Skeletal muscle cell (primary cell): ENCODE measurements around the gene MYOZ3.

Source experiments
- DNase-seq: peaks from one replicate; pipeline ENCODE4 v3.0.0-alpha.2; 2010; ENCODE audit warnings: low read depth
- H3K4me3 ChIP-seq: 2 replicates; pipeline ENCODE4 v1.5.1; 2011; ENCODE audit warnings: low read depth, mild to moderate bottlenecking, control low read depth, low read length, moderate library complexity

MYOZ3 gene

DNA sequence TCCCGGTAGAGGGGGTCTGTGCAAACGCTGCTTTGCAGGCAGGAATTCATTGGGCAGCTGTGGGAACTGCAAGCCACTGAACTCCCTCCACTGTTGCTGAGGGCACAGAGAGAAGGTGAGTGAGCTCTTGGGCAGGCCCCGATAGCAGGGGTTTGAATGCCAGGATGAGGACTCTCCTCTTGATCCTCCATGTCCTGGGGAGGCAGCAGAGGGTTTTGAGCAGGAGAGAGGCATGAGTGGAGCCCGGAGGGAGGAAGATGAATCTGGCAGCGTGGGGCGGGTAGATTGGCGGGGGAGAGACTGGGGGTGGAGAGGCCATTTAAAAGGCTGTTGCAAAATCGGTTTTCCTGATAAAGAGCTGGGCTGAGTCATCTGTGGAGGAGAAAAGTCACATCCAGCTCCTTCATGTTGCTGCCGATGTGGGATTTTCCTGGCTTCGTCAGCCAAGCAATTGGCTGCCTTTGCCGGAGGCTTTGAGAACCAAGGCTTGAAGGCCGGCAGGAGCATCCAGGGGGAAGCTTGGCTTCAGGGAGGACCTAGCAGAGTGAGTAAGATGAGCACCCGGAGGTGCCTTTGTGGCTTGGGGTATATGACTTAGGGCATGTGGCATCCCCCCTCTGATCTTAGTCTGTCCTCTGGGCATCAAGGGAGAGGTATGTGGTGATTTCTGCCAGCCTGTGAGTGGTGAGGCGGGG lies 20.6 kb upstream of the MYOZ3 start, which contains the start of gene SYNPO:
SYNPO (plus strand) TSS at position 350 of the 695 bp plus-strand sequence. CDS start 7,616 bp downstream, outside the sequence.
- peak; percentile 87 for DNase-seq
- peak within 1 kb of the TSS; percentile 37 for H3K4me3 ChIP-seq

DNA sequence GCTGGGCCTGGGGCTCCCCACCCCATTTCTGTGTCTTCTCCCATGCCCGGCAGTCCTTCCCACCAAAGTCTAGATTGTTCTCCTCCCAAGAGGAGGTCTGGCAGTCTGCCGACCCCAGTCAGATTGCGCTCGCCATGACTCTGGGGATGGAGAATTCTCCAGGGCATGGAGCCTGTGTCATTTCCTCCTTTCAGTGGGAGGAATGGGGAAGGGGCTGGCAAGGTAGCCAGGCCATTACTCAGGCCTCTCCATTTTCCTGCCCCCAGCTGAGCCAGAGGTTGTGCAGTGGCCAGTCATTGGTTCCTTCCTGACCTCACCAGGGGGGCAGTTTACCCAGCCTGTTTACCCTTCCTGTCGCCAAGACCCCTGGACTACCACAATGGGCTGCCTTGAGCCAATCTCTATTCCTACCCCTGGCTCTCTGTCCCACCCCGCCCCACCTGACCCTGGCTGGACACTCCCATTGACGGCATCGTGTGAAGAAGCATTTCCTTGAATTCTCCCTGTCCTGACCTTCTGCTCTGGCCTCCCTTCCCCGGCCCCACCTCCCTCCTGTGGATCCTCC lies 20.0 kb upstream of the MYOZ3 start:
- DNase-seq, result peak; percentile 50
- peak overlapping the region; percentile 37 for H3K4me3 ChIP-seq

DNA sequence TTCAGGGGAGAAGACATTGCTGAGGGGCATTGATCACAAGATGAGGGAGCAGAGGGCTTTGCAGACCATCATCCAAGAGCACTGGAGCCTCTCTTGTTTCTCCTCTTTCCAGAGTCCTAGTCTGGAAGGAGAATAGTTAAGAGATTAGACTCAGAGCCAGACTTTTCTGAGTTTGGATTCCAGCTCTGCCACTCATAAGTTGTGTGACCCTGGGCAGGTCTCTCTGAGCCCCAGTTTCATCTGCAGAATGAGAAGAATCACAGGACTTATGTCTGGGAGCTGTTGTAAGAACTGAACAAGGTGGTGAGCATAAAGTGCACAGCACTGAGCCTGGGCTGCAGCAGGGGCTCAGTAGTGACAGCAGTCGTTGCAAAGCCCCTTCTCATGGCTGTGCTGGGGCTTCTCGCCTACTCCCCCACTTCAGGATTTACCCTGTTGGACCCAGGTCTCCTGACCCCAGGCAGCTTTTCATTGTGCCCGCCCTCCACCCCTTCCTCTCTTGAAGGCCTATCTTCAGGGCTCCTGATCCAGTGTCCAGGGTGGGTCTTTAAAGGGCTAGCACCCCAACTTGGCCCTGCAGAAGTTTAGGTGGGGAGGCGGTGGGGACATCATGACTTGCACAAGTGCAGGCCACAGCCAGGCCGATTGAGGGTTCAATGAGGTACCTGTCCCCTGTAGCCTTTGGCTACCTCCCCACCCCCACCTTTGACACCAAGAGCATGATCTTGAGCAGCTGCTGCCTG lies 19.1 kb upstream of the MYOZ3 start:
- DNase-seq, result no peak
- peak overlapping the region; percentile 6 for H3K4me3 ChIP-seq

DNA sequence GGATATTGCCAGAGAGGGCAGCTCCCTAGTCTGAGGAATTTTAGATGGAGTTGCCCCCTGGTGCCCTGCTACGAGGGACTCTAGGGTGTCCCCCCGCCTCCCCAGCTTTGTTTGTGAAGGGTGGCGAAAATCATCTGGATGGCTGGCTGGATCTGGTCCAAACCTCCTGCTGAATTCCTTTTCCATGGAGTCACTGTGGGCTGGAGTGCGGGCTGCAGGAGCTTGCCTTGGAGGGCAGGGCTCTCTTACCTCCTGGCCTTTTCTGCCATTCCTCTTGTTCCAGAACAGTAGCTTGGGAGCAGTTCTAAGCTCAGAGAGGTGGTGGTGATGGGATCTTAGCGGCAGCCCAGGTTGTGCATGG lies 18.5 kb upstream of the MYOZ3 start:
- peak; percentile 62 for DNase-seq
- H3K4me3 ChIP-seq, result peak overlapping the region; percentile 6

DNA sequence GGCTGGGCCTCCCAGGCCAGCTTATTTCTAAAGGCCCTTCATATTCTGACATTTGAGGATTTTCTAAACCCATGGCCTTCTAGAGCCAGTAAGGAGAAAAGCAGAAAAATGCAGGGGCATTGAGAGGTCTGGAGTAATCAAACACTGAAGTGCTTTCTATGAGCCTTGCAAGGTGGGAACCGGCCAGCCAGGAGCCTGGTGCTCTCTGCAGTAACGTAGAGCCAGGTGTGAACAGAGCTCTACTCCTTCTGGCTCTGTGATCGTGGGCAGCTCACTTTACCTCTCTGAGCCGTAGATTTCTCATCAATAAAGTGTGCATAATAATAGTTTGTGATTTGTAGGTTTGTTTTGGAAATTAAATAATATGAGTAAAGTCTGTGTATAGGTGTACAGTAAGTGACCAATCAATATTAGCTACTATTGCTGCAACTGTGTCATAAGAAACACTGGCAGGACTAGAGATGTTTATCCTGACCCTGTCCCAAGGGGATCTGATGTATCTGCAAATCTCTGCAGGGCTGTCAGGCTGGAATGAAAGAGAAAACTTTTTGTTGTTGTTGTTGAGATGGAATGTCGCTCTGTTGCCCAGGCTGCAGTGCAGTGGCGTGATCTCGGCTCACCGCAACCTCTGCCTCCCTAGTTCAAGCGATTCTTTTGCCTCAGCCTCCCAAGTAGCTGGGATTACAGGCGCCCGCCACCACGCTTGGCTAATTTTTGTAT lies 17.9 kb upstream of the MYOZ3 start:
- DNase-seq, result no peak
- H3K4me3 ChIP-seq, result no peak overlapping the region

DNA sequence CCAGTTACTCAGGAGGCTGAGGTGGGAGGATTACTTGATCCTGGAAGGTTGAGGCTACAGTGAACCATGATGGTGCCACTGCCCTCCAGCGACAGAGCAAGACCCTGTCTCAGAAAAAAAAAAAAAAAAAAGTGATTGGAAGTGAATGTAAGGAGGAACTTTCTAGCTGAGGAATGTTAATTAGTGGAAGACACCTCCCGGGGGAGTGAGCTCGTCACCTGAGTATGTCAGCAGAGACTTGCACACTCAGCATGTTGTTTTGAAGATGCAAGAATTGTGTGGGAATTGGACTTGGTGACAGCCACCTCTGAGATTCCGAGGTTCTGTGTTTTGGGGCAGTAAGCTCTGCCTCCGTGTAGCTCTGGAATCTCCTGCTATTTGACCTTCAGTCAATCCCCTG lies 17.0 kb upstream of the MYOZ3 start:
- DNase-seq, result no peak
- no peak overlapping the region for H3K4me3 ChIP-seq

DNA sequence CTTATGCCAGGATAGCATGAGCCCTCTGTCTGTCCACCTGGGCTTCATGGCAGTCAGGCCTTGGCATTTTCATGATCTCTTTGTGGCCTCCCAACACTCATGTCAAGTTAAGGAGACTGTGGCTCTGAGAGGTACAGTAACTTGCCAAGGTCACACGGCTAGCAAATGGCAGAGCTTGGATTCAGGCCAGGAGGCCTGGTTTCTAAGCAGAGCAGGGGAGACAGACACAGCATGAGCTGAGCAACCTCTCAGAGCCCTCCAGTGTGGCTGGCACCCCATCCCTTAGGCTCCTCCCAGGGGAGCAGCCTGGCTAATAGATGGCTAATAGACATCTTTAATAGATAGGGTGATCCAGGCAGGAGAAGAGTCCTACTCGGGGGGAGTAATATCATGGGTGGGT lies 16.5 kb upstream of the MYOZ3 start:
- H3K4me3 ChIP-seq, result no peak overlapping the region
- DNase-seq, result no peak

DNA sequence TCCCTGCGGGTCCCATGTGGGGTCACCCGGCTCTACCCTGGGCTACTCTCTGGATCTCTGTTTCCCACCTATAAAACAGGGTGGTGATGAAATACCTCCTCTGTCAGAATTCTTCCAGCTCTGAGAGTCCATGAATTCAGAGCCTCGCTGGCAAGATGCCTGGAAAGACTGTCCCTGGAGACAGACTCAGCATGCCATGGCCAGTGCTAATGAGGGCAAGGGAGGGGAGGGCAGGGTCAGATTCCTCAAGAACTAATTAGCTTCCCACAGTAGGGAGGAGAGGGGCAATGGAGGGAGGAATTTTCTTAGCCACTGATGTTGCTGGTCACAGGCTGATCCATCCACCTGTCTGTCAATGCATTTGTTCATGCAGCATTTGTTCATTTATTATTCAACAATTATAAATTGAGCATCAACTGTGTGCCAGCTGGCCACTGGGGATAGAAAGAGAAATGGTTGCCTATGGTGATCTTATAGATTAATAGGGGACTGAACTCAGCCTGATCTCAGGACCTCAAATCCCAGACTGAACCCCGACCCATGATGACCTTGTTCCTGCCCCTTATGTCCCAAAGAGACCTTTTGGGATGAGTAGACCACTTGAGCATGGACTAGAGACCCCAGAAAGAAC lies 15.9 kb upstream of the MYOZ3 start:
- peak; percentile 87 for DNase-seq
- no peak overlapping the region for H3K4me3 ChIP-seq

DNA sequence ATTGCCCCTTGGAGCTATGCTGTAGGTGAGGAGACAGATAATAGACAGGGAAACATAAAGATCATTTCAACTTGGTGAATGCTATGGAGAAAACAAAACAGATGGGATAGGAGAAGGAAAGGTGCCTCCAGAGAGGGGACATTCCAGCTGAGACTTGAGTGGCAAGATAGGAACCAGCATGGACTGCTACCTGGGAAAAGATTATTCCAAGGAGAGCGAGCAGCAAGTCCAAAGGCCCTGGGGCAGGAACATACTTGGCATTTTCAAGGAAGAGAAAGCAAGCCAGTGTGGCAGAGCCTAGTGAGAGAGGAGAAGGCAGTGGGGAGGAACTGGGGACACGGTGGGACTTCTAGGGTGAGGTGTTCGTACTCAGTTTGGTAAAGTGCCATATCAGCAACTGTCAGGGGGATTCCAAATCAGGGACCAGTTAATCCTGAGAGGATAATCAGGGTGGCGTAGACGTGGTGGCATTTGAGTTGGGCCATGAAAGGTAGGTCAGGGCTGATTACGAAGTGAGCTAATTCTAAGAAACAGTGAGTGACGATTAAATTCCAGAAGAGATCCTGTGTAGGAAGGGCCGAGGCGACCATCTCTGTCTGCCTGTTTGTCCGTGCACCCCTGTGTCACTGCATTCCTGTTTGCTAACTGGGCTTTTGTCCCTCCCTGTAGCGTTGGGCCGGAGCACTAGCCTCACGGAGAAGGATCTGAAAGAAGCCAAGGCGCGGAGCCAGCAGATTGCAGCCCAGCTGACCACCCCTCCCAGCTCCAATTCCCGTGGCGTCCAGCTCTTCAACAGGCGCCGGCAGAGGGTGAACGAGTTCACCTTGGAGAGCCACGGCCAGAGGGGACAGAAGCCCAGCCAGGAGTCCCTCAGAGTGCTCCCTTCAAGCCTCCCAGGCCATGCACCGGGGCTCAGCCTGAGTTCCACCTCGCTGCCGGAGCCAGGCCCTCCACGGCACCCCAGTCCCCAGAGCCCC lies 13.5 kb upstream of the MYOZ3 start:
- H3K4me3 ChIP-seq, result no peak overlapping the region
- no peak for DNase-seq

DNA sequence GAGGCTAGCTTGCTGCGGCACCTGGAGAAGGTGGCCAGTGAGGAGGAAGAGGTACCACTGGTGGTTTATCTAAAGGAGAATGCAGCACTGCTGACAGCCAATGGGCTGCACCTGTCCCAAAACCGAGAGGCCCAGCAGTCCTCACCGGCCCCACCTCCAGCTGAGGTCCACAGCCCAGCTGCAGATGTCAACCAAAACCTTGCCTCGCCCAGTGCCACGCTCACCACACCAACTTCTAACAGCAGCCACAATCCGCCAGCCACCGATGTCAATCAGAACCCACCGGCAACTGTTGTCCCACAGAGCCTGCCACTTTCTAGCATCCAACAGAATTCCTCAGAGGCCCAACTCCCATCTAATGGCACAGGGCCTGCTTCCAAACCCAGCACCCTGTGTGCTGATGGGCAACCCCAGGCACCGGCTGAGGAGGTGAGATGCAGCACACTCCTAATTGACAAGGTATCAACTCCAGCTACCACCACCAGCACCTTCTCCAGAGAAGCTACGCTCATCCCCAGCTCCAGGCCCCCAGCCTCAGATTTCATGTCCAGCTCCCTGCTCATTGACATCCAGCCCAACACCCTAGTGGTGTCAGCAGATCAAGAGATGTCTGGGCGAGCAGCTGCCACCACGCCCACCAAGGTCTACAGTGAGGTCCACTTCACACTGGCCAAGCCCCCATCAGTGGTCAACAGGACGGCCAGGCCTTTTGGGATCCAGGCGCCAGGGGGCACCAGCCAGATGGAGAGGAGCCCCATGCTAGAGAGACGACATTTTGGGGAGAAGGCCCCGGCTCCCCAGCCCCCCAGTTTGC lies 12.6 kb upstream of the MYOZ3 start:
- DNase-seq, result no peak

DNA sequence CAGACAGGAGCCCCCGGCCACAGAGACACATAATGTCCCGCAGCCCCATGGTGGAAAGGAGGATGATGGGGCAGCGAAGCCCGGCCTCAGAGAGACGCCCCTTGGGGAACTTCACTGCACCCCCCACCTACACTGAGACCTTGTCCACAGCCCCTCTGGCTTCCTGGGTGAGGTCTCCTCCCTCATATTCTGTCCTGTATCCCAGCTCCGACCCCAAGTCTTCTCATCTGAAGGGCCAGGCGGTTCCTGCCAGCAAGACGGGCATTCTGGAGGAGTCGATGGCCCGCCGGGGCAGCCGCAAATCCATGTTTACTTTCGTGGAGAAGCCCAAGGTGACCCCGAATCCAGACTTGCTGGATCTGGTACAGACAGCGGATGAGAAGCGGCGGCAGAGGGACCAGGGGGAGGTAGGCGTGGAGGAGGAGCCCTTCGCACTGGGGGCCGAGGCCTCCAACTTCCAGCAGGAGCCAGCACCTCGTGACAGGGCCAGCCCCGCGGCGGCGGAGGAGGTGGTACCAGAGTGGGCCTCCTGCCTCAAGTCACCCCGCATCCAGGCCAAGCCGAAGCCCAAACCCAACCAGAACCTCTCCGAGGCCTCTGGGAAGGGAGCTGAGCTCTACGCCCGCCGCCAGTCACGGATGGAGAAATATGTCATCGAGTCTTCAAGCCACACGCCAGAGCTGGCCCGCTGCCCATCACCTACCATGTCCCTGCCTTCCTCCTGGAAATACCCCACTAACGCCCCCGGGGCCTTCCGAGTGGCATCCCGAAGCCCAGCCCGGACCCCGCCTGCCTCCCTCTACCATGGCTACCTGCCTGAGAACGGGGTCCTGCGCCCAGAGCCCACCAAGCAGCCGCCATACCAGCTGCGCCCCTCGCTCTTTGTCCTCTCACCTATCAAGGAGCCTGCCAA lies 11.7 kb upstream of the MYOZ3 start:
- DNase-seq, result no peak
- no peak overlapping the region for H3K4me3 ChIP-seq

More for the DNA sequence above, 12.6 kb upstream of the MYOZ3 start:
- H3K4me3 ChIP-seq, result no peak overlapping the region

DNA sequence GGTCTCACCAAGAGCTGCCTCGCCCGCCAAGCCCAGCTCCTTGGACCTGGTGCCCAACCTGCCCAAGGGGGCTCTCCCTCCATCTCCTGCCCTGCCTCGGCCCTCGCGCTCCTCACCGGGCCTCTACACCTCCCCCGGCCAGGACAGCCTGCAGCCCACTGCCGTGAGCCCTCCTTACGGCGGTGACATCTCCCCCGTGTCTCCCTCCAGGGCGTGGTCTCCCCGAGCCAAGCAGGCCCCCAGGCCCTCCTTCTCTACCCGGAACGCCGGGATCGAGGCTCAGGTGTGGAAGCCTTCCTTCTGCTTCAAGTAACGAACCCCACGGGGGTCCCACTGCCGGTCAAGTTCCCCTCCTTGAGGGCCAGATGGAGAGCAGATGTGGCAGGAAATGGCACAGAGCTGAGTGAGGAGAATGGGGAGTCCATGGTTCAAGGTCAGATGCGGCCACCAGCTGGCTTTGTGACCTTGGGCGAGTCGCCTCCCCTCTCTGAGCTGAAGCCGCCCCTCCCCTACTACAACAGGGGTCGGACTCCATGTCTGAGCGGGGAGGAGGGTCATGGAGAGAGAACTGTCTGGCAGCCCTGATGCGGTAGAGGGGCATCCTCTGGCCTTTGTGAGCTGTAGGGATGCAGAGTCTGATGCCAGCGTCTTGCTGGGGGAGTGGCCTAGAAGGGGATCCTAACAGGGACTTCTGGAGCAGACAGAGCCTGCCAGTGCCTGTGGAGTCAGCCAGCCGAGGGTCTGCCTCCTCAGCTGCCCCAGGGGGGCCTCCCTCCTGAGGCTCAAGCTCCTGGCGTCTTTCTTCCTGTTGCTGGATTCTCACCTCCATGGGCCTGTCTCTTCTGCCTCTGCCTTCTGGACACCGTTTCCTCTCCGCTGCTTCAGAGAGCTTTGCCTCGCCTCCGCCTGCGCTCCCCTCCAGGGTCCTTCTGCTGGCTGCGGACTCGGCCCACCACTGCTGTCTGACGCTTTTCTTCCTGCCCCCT lies 10.7 kb upstream of the MYOZ3 start:
- DNase-seq, result no peak

DNA sequence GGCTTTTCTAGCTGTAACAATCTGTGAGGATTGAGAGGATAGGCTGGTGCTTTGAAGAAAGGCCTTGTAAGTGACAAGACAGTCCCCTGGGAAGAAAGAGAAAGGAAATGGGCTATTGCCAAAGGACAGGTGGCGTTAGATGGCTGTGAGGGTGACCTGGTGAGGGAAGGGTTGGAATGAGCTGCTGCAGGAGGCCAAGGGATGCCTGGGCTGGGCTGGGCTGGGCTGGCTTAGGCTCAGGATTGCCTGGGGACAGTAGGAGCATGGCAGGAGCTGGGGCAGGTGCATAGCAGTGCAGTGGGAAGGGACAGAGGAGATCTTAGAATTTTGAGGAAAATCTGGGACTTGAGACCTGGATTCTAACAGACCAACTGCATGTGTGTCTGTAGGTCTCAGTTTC lies 9.7 kb upstream of the MYOZ3 start:
- no peak for DNase-seq
- no peak overlapping the region for H3K4me3 ChIP-seq

More for the DNA sequence above, 10.7 kb upstream of the MYOZ3 start:
- no peak overlapping the region for H3K4me3 ChIP-seq

DNA sequence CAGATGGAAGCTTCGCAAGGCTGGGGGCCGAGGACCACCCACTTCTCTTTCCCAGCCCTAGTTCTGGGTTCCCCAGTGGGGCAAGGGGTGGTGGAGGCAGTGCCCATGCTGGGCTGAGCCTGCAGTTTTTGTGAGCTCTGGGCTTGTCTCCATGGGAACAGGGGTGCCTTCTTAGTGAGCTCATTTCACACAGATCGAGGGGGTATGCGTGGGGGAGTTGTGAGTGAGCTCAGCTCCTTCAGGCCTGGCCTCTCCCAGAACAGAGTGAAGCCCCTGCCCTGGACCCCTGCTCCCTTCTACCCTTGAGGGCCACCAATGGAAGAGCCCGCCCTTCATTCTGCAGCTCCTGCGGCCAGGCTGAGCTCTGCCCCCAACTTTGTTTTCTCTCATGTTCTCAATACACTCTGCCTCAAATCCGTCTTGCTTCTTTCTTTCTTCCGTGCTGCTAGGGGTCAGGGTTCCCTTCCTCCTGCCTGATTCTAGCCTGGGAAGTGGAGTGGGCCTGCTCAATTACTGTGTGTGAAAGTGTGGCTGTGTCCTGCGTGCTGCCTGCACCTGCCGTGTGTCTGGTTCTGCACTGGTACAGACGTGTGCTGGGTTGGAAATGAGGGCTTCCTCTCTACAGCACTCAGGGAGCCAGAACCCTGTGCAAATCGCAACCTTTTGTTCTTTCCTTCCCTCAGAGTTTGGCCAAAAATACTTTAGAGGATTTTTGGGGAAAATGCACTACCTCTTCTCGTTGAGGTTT lies 9.0 kb upstream of the MYOZ3 start:
- no peak overlapping the region for H3K4me3 ChIP-seq
- no peak for DNase-seq

DNA sequence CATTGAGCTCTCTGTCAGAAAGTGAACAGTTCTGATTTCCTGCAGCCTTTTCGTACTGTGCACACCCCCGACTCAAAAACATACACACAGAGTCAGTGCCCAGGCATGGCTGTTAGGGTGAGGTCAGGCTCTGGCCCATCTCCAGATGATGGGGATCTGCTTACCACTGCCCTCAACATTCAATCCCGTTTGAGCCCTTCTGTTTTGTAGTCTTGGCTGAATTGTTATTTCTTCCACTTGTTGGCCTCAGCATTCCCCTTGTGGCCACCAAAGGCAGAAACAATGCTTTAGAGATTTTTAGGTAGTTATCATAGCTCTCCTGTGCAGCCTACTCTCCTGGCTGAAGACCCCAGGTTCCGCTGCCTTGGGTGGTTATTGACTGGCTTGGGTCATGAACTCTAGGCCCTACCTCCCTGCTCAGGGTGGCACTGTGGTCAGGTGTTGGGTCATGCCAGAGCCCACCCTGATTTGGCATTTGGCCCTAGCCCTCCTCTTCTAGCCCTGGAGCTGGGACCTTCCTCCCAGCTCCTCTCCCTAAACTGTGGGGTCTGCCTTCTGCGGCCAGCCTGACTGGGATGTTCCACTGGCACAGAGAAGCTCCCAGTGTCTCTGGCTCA lies 7.8 kb upstream of the MYOZ3 start:
- H3K4me3 ChIP-seq, result no peak overlapping the region
- no peak for DNase-seq
